Uterine smooth muscle cell (primary cell): ENCODE measurements around the gene SRP19. TPM values are rescaled to one million over a fixed set of nuclear protein-coding genes. Genes with fewer than 3 reads are reported as not detected.

ENCODE experiments used
- total RNA-seq: library from RNA; depleted of rRNA; stranded (reverse); fragments of >200 nt; gene quantifications from 2 replicates; pipeline ENCODE4 v1.2.3, GENCODE V29; 2014

SRP19 gene
- total RNA-seq: 88.4 and 99.7 TPM in 2 replicates

DNA sequence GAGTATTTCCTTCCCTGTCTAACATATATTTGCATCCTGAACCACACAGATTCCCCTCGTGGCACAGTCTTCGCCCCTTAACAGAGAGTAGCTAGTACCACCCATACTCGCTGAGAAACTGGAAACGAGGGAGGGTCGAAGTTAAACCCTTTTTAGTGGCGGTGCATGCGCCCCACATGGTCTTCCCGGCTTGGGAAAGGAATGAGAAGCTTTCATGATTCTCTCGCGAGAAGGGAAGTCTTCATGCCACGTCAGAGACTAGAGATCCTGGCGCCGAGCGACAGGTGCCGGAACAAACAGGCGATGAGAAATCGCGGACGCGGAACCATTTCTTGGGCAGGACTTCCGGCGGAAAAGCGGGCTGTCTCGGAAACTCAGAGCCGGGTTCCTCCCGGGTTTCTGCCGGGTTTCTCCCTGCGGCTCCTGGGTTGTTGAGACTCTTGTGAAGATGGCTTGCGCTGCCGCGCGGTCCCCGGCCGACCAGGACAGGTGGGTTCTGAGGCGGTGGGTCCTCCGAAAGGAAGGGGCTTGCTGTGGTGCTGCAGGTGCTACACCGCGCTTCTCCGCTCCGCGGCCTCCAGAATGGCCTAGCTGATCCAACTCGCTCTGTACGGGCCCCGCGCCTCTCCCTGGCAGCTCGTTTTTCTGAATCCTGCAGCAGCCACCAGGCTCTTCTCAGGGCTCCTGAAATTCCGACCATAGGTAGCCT, at the start of gene SRP19:
SRP19 (plus strand) TSS at position 359 of the 709 bp plus-strand sequence; CDS start at position 449, 90 bp downstream.

Other genes starting within 250 kb of the SRP19 start
- 67.9 and 80.6 TPM in 2 replicates for gene APC, start 123.4 kb upstream of the SRP19 start, total RNA-seq
- gene REEP5, start 60.9 kb downstream of the SRP19 start, total RNA-seq: 39.6 and 43.1 TPM in 2 replicates
- 26.6 and 30.7 TPM in 2 replicates for gene DCP2, start 115.5 kb downstream of the SRP19 start, total RNA-seq